ENCODE measurements around the gene TNPO3. TPM values are rescaled to one million over a fixed set of nuclear protein-coding genes. Genes with fewer than 3 reads are reported as not detected.

TNPO3 gene
- total and polyA plus RNA-seq, 2 of the 4 experiments (the other 2 are of a cell fraction): 24.2 to 77.2 TPM

GRCh38 chr7:129066290-129067131 is 11.6 kb upstream of the TNPO3 start:
- Histone ChIP-seq H3K4ac (ENCODE audit: low read depth, low read length) (0 out of 2 replicates have a peak overlapping the region, but pooled peaks have one; percentile 3), H3K79me1 (ENCODE audit: low read depth in 1 of 2, low read length in 2 of 2) (no peaks in the 10 kb centered on the region), H4K5ac (ENCODE audit: low read depth, low read length) (no peak overlapping the region), H3K4me3 (ENCODE audit: insufficient read depth, low read depth, low read length) (no peak overlapping the region), H2AFZ (replicated peaks; ENCODE audit: low read length, poor library complexity) (peak overlapping the region; percentile 56), H4K8ac (ENCODE audit: low read depth in 2 of 2, low read length in 2 of 2) (no peak overlapping the region), H3K18ac (ENCODE audit: low read depth, low read length) (no peak overlapping the region), H2AK5ac (ENCODE audit: low read depth, low read length) (no peak overlapping the region), H2BK120ac (ENCODE audit: low read depth, low read length) (no peak overlapping the region), H3K27ac (ENCODE audit: insufficient read depth, low read length) (no peak overlapping the region), H3K56ac (ENCODE audit: extremely low read depth, insufficient read depth, low read length) (no peak overlapping the region), H3K27me3 (ENCODE audit: control insufficient read depth, insufficient read depth, low read length) (peaks cover 8% of the 10 kb centered on the region), H3K9ac (ENCODE audit: low read depth, low read length) (no peak overlapping the region), H2BK20ac (ENCODE audit: low read depth, low read length) (no peak overlapping the region), H2AK9ac (replicated peaks; ENCODE audit: low read depth, low read length, poor library complexity) (no peak overlapping the region), H2BK5ac (ENCODE audit: low read depth, low read length, poor library complexity, severe bottlenecking) (no peak overlapping the region), H3K9me1 (ENCODE audit: insufficient read depth, low read length) (no peaks in the 10 kb centered on the region), H4K91ac (ENCODE audit: insufficient read depth, low read depth, low read length) (no peak overlapping the region), H4K20me1 (ENCODE audit: insufficient read depth, low read length) (no peaks in the 10 kb centered on the region), H3K4me2 (ENCODE audit: low read depth, low read length) (no peak overlapping the region), H3K36me3 (ENCODE audit: control insufficient read depth, insufficient read depth, low read length) (no peaks in the 10 kb centered on the region), H3K4me1 (ENCODE audit: control insufficient read depth, insufficient read depth, low read length) (peaks cover 4% of the 10 kb centered on the region; the same call in 1 of the 2 replicates), H3K9me3 (ENCODE audit: control insufficient read depth, insufficient read depth, low read length) (no peaks in the 10 kb centered on the region; the same call in 1 of the 2 replicates), H2BK15ac (ENCODE audit: low read depth, low read length) (no peak overlapping the region), H3K14ac (replicated peaks; ENCODE audit: low read depth, low read length) (no peak overlapping the region), H3K23ac (ENCODE audit: low read depth, low read length) (no peak overlapping the region)
- DNase-seq (peak; percentile 77), ATAC-seq (ENCODE audit: low read depth) (peak; percentile 97)
- intact Hi-C loops (cut with micrococcal nuclease): no loop called here
- CTCF ChIA-PET: no interaction called here
- POLR2A ChIA-PET (ENCODE audit: unreplicated experiment): no interaction called here
- dilution Hi-C loops (cut with HindIII; ENCODE audit: low sequenced_read_pairs, unreplicated experiment): no loop called here
- in situ Hi-C loops (cut with MboI; ENCODE audit: low sequenced_read_pairs): no loop called here
- BruUV-seq (replicated peaks): no TSS peak
- TF ChIP-seq FOS (IDR thresholded peaks at IDR 0.05; ENCODE audit: low read depth, low read length) (no peak), CTCF (conservative IDR thresholded peaks at IDR 0.05; ENCODE audit: low read depth, low read length) (no peak), NFE2L2 (IDR thresholded peaks at IDR 0.05; ENCODE audit: low read depth, low read length) (no peak), CEBPB (IDR thresholded peaks at IDR 0.05; ENCODE audit: low read depth, low read length) (peak; percentile 42; the same call in 1 of the 2 replicates), USF2 (IDR thresholded peaks at IDR 0.05; ENCODE audit: low read depth, low read length) (no peak)
- 72% methylated on average over 5 of the region's 11 CpGs; no CpG with 5 or more reads in 1 of the 2 experiments for WGBS, 2 experiments (ENCODE audit: extremely low coverage in 2 of 2, insufficient read length in 1 of 2)
